Left colon (tissue), 2 donors: ENCODE measurements around the gene CPPED1. TPM values are rescaled to one million over a fixed set of nuclear protein-coding genes. Genes with fewer than 3 reads are reported as not detected.
"Not testable (repeated sequence)": the region's sequence is repeated elsewhere in the genome, so short reads cannot be mapped to it uniquely, and the experiment has no call there.

Source experiments
- ATAC-seq: fragments of 200-7000 bp; cut with Tn5 transposase; one replicate; pipeline ENCODE4 v1.9.1; 2020; ENCODE audit warnings: mild to moderate bottlenecking, moderate library complexity
- DNase-seq, 2 donors: peaks; one replicate each; pipeline ENCODE4 v3.0.0-alpha.2; 2020
- intact Hi-C, 2 donors: fragments of 100-400 bp; cut with DNase I in 1 of 2; cut with micrococcal nuclease in 1 of 2; formaldehyde crosslinking; loops; one replicate each; pipeline versions ENCODE4 v1.11.2 to v1.14.0; 2022; cut with DNase I, micrococcal nuclease
- total RNA-seq, 2 donors: library from RNA; stranded (reverse); fragmentation: NEBNext Ultra II Directional; extraction: Animal tissue kit (Norgen Biotek cat#: 25700); gene quantifications; one replicate each; pipeline ENCODE4 v1.2.1, GENCODE V29; 2021
- donor health status: DM: no; HTN: no; CAD: no.
- donor health status: DM: yes; HTN: yes; CAD: no.

The CPPED1 gene
- total RNA-seq, 2 donors from 2014 or later: 22.0 to 24.0 TPM

DNA sequence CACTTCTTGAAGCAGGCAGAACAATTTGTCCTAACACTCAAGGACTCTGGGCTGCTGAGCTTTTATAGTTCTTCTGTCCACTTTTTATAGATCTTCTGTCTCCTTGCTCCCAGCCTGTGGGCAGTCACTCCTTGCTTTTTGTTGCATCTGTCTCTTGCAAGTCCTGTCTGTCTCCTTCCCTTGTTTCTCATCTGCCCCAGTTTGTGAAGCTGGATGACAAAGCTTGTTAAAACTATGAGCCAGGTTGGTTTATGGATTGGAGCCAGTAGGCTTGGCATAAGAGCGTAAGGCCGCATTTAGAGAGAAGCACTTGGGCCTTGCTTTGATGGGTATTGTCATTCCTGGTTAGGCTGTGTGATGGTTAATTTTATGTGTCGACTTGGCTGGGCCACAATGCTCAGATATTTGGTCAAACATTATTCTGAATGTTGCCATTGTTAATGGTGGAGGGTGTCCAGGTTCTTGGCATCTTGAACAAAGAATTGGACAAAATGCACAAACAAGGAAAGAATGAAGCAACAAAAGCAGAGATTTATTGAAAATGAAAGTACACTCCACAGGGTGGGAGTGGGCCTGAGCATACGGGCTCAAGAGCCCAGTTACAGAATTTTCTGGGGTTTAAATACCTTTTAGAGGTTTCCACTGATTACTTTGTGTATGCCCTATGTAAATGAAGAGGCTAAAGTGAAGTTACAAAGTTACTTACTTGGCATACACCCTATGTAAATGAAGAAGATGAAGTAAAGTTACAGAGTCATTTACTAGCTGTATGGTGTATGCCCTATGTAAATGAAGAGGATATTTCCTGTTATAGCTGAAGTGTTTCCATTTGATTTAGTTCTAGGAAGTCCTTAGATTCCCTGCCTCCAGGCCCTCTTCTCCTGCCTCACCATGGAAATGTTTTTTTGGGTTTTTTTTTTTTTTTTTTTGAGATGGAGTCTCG lies 8.0 kb upstream of the CPPED1 start:
- ATAC-seq: no peak
- no peak for DNase-seq
- intact Hi-C loops: loop anchor here in 1 of 2 donors (10.0 kb wide), 1 partner anchor 717 kb away; no protein-coding TSS in a partner anchor

DNA sequence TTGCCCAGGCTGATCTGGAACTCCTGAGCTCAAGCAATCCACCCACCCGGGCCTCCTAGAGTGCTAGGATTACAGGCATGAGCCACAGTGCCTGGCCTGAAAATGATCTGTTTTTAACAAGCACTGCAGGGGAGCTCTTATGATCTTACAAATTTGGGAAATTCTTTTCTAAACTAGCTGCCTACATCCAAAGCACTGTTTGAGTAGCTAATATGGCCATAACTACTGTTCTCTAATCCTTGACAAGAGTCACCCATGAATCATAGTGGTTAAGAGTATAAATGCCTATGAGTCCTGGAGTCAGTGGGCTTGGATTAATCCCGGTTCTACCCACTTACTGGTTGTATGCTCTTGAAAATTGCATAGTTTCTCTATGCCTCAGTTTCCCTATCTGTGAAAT lies 1.4 kb upstream of the CPPED1 start:
- intact Hi-C loops: no loop called here
- DNase-seq (no peak), ATAC-seq (no peak)

DNA sequence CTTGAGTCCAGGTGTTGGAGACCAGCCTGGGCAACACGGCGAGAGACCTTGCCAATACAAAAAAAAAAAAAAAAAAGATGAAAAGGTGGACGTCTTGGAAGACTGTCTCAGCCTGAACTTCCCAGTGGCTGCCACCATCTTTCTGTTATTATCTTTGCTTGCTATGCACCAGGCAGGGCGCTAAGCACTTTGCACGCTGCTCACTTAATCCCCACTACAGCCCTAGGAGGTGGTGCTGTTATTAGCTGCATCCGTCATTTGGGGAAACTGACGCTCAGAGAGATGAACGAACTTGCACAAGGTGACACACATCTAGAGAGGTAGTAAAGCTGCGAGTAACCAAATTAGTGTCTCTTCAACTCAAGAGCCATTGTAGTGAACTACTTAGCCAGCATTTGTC lies 708 bp upstream of the CPPED1 start:
- intact Hi-C loops: no loop called here
- DNase-seq (no peak), ATAC-seq (no peak)

DNA sequence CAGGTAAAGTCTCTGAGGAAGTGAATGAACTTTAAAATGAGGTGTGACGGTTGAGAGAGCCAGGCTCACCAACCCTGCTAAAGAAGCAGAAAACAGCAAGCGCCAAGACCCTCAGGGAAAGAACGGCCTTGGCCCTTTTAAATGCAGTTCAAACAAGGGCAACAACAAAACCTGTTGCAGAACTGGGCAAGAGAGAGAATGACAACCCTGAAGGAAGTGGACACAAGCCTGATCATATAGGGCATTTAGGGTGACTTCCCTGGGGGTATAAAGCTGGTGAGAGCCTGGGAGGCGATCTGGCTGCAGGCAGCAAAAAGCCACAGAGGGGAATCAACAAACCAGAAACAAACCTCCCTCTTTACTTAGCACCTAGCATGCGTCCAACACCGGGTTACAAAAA lies 1.0 kb downstream of the CPPED1 start:
- ATAC-seq: no peak
- DNase-seq: peak in 1 of 2 donors; percentile 8
- intact Hi-C loops: no loop called here

DNA sequence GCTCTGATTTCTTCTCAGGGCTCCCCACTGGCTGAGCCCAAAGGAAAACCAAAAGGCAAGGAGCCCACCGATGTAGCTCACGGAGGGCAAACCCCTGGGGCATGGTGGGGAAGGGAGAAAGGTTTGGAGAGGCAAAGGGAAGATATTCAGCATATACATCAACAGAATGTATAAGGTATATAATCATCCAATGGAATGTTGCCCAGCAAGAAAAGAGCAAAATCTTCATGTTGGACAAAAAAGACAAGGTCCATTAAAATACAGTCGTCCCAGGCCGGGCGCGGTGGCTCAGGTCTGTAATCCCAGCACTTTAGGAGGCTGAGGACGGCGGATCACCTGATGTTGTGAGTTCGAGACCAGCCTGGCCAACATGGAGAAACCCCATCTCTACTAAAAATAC lies 1.6 kb downstream of the CPPED1 start:
- ATAC-seq: no peak
- intact Hi-C loops: no loop called here
- peak in 1 of 2 donors; percentile 20 for DNase-seq

DNA sequence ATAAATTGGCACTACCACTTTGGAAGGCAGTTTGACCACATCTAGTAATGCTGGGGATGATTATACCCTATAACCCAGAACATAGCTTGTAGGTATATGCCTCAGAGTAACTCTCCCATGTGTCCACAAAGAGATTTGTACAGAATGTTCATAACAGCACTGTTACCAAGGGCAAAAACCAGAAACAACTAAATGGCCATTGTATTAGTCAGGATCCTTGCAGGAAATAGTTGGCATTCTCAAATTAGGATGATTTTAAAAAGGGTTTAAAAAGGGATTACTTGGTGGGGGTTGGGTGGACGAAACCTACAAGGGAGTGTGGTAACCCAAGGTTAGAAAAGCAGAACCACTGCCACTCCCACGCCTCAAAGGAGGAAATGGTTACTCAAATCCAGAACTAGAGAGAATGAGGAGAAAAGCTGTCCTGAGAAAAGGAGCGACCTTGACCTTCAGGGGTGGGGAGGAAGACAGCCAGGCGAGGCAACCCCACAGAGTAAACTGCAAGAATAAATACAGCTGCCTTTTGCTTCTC lies 2.1 kb downstream of the CPPED1 start:
- DNase-seq: peak in 1 of 2 donors; percentile 14
- no peak for ATAC-seq
- intact Hi-C loops: no loop called here

DNA sequence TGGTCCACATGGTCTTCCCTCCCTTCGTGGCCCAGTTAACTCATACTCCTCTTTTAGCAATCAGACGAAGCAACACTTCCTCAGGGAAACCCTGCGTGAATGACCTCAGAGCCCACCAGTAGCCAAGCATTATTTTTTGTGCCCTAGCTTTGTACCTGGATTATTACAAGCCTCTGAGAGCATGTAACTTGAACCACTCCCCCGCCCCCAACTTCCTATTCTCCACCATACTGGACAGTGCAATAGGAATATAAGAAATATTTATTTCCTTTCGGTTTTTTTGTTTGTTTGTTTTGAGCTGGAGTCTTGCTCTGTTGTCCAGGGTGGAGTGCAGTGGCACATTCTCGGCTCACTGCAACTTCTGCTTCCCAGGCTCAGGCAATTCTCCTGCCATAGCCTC lies 2.9 kb downstream of the CPPED1 start:
- ATAC-seq: no peak
- DNase-seq: no peak
- intact Hi-C loops: no loop called here

DNA sequence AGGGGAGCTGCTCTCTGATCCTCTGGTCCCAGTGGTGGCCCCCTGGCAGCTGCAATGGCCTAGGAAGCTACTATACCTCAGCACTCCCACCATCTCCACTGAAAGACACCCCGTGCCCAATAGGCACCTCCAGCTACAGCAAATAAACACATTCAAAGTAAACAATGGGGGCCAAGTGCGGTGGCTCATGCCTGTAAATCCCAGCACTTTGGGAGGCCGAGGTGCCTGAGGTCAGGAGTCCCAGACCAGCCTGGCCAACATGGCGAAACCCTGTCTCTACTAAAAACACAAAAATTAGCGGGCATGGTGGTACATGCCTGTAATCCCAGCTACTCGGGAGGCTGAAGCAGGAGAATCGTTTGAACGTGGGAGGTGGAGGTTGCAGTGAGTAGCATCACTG lies 3.7 kb downstream of the CPPED1 start:
- ATAC-seq, DNase-seq, intact Hi-C loops: not testable (repeated sequence)

DNA sequence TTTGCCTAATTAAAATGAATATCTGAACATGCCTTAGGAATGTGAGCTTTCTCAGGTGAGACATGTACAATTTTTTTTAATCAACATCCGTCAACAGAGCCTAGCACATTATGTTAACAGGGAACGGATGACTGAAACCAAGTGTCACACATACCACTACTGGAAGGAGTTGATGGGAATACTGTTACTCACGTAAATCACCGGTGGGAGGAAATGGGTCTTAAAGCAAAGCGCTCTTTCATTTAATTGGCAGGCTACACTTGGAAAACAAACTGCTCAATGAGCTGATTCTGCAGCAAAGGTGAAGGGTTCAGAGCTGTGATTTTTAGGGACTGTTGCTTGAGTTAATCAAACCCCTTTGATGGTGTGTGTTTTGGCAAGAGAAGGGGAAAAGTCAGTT lies 4.8 kb downstream of the CPPED1 start:
- DNase-seq (no peak), ATAC-seq (no peak)
- intact Hi-C loops: no loop called here

DNA sequence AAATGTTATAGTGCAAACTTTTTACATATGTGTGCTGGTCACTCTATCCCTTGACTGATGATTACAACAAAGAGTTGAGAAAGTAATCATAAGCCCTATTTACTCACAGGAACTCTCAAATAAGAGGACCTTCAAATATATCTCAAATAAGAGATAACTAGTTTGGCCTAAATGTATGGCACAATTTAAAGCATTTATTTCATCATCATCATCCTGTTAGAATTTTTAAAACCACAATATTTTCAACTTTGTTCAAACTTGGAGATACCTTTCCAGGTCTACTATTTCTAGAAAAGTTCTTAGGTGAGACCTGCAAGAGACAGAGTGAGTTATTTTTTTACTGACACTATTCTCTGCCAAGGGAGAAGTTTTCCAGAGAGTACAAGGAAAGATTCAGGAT lies 5.5 kb downstream of the CPPED1 start:
- intact Hi-C loops: no loop called here
- DNase-seq: no peak
- no peak for ATAC-seq

DNA sequence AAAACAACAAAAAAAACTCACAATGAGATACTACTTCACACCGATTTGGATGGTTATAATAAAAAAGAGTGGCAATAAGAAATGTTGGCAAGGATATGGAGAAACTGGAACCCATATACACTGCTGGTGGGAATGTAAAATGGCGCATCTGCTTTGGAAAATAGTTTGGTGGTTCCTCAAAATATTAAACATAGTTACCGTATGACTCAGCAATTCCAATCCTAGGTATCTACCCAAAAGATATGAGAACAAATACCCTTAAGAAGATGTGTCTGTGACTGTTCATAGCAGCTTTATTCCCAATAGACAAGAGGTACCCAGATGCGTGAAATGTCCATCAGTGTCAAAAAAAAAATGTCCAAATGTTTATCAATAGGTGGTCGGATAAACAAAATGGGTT lies 7.2 kb downstream of the CPPED1 start:
- intact Hi-C loops: no loop called here
- DNase-seq: no peak
- no peak for ATAC-seq

DNA sequence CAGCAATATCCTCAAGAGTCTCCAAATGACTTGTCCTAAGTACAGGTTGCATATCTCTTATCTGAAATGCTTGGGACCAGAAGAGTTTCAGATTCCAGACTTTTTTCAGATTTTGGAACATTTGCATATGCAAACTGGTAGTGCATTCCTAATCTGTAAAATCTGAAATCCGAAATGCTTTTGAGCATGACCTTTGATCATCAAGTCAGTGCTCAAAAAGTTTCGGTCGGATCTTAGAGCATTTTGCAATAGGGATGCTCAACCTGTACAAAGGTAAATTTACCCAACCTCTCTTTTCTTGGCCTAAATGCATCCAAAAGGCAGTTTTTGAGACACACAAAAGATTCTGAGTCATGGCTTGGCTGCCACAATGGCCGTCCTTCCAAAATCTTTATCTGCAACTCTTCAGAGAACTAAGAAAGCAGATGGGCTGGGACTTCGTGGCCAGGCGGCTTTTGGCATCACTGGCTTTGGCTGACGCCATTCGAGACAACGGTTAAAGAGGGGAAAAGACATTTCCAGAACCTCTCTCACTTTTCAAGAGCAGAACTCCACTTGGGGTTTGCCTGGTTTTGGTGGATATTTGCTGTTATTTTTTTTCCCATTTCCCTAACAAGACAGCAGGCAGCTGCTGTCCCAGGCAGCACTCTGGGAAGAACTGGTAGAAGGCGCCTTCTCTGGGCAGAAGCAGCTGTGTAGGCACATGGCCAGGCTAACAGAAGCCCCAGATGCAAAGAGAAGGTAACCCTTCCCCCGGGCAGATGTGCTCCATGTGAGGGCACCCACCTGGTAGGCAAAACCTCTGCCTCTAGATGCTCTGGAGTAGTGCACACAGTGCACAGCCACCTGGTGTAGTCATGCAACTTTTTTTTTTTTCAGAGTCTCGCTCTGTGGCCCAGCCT lies 8.9 kb downstream of the CPPED1 start:
- intact Hi-C loops: no loop called here
- DNase-seq (no peak), ATAC-seq (no peak)

DNA sequence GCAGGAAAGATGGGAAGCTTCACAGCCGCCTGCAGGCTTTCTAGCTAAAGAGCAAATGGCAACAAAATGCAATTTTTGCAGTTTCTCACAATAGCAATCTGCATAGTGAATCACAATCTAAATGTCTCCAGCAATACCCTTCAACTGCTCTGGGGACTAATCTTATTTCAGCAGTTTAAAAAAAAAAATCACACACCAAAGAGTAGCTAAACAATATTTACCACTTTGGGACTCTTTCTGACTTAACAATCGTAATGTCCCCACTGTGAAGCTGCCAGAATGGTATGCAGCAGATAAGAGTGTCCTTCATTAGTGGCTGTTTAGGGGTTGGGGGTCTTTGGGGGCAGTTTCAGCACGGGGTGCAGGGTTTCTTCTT lies 9.8 kb downstream of the CPPED1 start:
- no peak for DNase-seq
- ATAC-seq: no peak
- intact Hi-C loops: no loop called here

DNA sequence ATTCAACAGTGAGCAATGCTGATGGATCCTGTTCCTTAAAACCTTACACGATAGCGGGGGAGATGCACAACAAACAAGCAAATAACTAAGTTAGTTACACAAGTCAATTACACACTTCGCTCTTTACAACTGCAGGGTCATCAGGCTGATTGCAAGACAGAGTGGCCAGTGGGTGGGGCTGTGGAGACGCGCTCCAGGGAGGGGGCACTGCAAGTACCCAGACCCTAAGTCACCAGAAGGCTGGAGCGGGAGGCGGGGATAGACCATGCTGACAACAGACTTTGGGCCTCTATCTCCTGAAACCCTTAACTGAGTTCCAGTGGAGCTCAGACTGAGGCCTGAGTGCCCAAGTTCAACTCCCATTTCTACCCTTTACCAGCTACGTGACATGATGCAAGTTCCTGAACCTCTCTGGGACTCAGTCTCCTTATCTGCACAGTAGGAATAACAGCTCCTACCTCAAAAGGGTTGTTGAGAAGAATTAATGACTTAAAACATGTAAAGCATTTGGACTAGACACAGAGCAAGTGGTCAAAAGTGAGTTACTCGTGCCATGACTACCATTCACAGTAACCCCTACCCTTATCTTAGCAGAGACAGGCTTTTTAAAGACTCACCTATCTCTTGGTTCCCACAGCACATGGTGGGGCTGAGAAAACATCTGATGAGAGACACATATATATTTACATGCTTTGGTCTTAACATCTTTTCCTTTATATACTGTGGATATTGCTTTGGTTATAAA lies 10.4 kb downstream of the CPPED1 start:
- intact Hi-C loops: no loop called here
- DNase-seq (no peak), ATAC-seq (no peak)

DNA sequence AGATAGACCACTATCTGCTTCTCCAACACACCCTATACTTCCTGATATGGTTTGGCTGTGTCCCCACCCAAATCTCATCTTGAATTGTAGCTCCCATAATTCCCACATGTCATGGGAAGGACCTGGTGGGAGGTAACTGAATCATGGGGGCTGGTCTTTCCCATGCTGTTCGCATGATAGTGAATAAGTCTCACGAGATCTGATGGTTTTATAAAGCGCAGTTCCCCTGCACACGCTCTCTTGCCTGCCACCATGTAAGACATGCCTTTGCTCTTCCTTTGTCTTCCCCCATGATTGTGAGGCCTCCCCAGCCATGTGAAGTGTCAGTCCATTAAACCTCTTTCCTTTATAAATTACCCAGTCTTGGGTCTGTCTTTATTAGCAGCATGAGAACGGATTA lies 11.2 kb downstream of the CPPED1 start:
- ATAC-seq, DNase-seq, intact Hi-C loops: not testable (repeated sequence)

DNA sequence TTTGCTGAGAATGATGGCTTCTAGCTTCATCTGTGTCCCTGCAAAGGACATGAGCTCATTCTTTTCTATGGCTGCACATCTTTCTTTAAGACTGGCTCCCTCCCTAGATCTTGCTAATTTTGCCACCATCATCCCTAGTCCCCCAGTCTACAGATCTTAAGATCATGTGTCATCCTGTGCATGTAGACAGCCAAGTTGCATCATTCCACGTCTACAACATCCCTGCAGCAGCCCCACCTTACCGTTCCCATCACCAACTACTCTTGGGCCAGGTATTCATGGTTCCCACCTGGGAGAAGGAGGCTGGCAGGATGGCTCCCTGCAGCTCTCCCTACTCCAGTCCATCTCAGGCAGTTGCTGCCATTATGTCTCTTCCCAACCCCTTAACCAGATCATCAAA lies 12.3 kb downstream of the CPPED1 start:
- ATAC-seq (no peak), DNase-seq (no peak)
- intact Hi-C loops: no loop called here

DNA sequence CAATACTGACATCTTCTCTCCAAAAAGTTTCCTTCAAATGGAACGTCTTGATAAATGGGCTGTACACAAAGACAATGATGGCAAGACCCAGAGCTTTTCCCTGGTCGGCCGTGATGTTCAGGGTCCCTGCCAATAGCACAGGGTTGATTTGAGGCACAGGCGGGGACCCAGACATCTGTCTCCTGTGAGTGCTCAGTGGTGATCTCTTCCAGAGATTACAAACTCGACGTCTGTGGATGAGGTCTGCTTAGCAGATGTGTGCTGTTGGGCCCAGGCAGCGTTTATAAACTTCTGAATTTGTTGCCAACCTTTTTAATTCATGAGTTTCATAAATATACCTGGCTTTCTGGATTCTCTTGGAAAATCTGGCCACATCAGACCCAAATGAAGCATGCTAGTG lies 14.9 kb downstream of the CPPED1 start:
- intact Hi-C loops: no loop called here
- no peak for ATAC-seq

DNA sequence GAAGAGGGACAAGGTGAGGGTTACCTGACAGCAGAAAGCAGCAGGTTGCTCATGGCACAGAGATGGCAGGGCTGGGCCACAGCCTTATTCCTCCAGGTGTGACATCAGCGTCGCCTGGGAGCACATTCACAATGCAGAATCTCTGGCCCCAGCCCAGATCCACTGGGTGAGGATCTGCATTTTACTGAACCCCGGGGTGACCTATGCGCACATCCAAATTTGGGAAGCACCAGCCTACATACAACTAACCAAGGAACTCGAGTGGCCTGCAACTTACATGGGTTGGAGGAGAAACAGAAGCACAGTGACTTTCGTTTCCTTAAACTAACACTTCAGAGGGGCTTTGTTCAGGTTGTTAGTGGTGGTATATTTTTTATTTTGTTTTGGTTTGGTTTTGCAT lies 17.6 kb downstream of the CPPED1 start:
- ATAC-seq (no peak), DNase-seq (no peak)
- intact Hi-C loops: no loop called here

More for the DNA sequence above, 14.9 kb downstream of the CPPED1 start:
- DNase-seq: no peak

DNA sequence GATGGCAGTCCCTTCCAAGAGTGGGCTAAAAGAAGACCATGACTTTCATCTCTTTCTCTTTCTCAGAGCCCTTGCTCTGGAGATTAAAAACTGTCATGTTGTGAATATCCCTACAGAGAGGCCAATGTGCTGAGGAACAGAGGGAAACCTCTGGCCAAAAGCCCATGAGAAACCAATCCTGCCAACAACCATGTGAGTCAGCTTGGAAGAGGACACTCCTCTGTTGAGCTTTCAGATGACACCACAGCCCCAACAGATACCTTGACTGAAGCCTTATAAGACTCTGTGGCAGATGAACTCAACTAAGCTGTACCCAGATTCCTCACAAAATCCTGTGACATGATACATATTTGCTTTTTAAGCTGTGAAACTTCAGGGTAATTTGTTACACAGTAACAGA lies 19.6 kb downstream of the CPPED1 start:
- intact Hi-C loops: no loop called here
- ATAC-seq (no peak), DNase-seq (no peak)
